GM18520 (cell line): ENCODE results near the gene TMEM184A.

Experiments used
- ATAC-seq: cut with Tn5 transposase; IDR thresholded peaks from one replicate; pipeline ENCODE4 v1.9.1; 2021; ENCODE audit not compliant: unreplicated experiment

TMEM184A gene

GRCh38 chr7:1553512-1554210 is 2.3 kb downstream of the TMEM184A start:
- ATAC-seq: no peak

GRCh38 chr7:1552200-1552599 is 3.8 kb downstream of the TMEM184A start:
- no peak for ATAC-seq

GRCh38 chr7:1550846-1551155 is 5.2 kb downstream of the TMEM184A start:
- ATAC-seq: no peak

- no peak for ATAC-seq
Measured at GRCh38 chr7:1550005-1550845, 5.8 kb downstream of the TMEM184A start.

GRCh38 chr7:1549357-1550004 is 6.5 kb downstream of the TMEM184A start:
- no peak for ATAC-seq

- ATAC-seq: no peak
Measured at GRCh38 chr7:1548944-1549343, 7.1 kb downstream of the TMEM184A start.

- no peak for ATAC-seq
Measured at GRCh38 chr7:1548438-1548831, 7.6 kb downstream of the TMEM184A start.

GRCh38 chr7:1547777-1548437 is 8.1 kb downstream of the TMEM184A start:
- no peak for ATAC-seq

GRCh38 chr7:1546909-1547776 is 8.9 kb downstream of the TMEM184A start:
- no peak for ATAC-seq

GRCh38 chr7:1546274-1546908 is 9.6 kb downstream of the TMEM184A start:
- no peak for ATAC-seq

- ATAC-seq: no peak
Measured at GRCh38 chr7:1545417-1546246, 10.4 kb downstream of the TMEM184A start.

GRCh38 chr7:1544896-1545416 is 11.0 kb downstream of the TMEM184A start:
- ATAC-seq: no peak

- ATAC-seq: no peak
Measured at GRCh38 chr7:1544178-1544895, 11.7 kb downstream of the TMEM184A start.

GRCh38 chr7:1543826-1544177 is 12.2 kb downstream of the TMEM184A start:
- no peak for ATAC-seq

- no peak for ATAC-seq
Measured at GRCh38 chr7:1542841-1543747, 12.9 kb downstream of the TMEM184A start.

- no peak for ATAC-seq
Measured at GRCh38 chr7:1542329-1542728, 13.7 kb downstream of the TMEM184A start.

- no peak for ATAC-seq
Measured at GRCh38 chr7:1541431-1542162, 14.4 kb downstream of the TMEM184A start.
